NT2/D1 (cell line): ENCODE results near the gene NXPE3.

Experiments used
- DNase-seq: peaks from one replicate; pipeline ENCODE4 v3.0.0-alpha.2; 2011; ENCODE audit warnings: low read depth, low spot score
- H3K27me3 ChIP-seq: 2 replicates; pipeline ENCODE4 v1.6.0; 2011; ENCODE audit warnings: mild to moderate bottlenecking; ENCODE audit not compliant: insufficient read length, insufficient read depth
- H3K36me3 ChIP-seq: 2 replicates; pipeline ENCODE4 v1.6.1; 2011; ENCODE audit warnings: mild to moderate bottlenecking, low read length, mixed read lengths; ENCODE audit not compliant: insufficient read depth, insufficient read length
- H3K4me1 ChIP-seq: 2 replicates; pipeline ENCODE4 v1.5.1; 2011; ENCODE audit not compliant: insufficient read depth, insufficient read length
- H3K4me3 ChIP-seq: 2 replicates; pipeline ENCODE4 v1.5.1; 2011; ENCODE audit warnings: low read depth; ENCODE audit not compliant: insufficient read length
- H3K9ac ChIP-seq: 2 replicates; pipeline ENCODE4 v1.6.0; 2011; ENCODE audit warnings: low read depth; ENCODE audit not compliant: insufficient read length
- H3K9me3 ChIP-seq: 2 replicates; pipeline ENCODE4 v1.5.1; 2011; ENCODE audit warnings: mild to moderate bottlenecking, low read length; ENCODE audit not compliant: insufficient read depth
- SUZ12 ChIP-seq: IDR thresholded peaks from 2 replicates; pipeline ENCODE4 v1.6.1; 2011; ENCODE audit not compliant: insufficient read length, insufficient read depth; ENCODE audit errors: extremely low read depth
- YY1 ChIP-seq: IDR thresholded peaks from 2 replicates; pipeline ENCODE4 v1.6.1; 2011; ENCODE audit not compliant: insufficient read length, insufficient read depth
- ZNF274 ChIP-seq: IDR thresholded peaks from 2 replicates; pipeline ENCODE4 v1.6.1; 2011; ENCODE audit warnings: mild to moderate bottlenecking, low read depth, low read length

NXPE3 gene

DNA sequence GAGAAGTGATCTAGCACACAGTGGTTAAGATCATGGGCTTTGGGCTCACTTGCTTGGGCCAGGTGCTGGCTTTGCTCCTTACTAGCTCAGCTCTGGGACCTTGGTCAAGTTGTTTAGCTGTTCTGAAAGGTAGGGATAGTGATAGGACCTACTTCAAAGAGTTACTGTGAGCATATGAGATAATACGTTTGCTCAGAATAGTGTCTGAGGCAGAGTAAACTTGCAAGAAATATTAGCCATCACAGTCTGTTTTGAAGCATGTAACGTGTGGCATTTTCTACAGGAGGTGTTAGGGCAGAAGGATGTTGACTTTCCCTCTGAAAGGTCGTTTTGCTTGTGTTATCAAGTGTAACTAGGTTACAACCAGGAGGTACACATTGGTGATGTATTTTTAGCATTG lies 35.8 kb downstream of the NXPE3 start:
- H3K9me3 ChIP-seq = no peaks in the 10 kb centered on the region
- peaks cover 12% of the 10 kb centered on the region for H3K36me3 ChIP-seq
- no peak for TF ChIP-seq YY1
- no peak for TF ChIP-seq SUZ12
- no peak for TF ChIP-seq ZNF274
- DNase-seq = no peak
- H3K4me1 ChIP-seq = no peaks in the 10 kb centered on the region
- no peak overlapping the region for H3K9ac ChIP-seq
- H3K27me3 ChIP-seq = no peaks in the 10 kb centered on the region
- no peak overlapping the region for H3K4me3 ChIP-seq

DNA sequence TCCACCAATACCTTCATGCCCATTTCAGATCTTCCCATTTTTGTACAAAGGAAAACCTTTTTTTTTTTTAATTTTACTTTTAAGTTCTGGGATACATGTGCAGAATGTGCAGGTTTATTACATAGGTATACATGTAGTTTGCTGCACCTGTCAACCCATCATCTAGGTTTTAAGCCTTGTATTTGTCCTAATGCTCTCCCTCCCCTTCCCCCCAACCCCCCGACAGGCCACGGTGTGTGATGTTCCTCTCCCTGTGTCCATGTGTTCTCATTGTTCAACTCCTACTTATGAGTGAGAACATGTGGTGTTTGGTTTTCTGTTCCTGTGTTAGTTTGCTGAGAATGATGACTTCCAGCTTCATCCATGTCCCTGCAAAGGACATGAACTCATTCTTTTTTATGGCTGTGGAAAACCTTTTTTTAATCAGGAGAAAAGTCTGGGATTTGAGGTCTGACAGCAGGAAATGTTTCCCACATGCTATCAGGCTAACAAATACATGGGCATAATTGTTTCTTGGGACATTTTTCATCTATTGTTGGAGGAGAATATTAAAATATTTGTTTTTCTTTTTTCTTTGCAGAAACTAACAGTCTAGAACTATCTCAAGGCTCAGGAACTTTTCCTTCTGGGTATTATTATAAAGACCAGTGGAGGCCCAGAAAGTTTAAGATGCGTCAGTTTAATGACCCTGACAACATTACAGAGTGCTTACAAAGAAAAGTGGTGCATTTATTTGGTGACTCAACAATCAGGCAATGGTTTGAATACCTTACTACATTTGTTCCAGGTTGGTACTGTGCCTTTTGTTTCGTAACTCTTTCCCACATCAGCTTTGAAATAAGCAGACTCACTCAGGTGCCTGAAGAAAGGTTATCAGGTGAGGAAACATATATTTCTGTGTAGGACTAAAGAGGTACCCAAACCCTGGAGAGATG lies 37.5 kb downstream of the NXPE3 start:
- no peak for TF ChIP-seq SUZ12
- no peak for TF ChIP-seq YY1
- no peak for TF ChIP-seq ZNF274
- Histone ChIP-seq H3K4me3 (no peak overlapping the region), H3K9ac (no peak overlapping the region), H3K4me1 (no peaks in the 10 kb centered on the region), H3K27me3 (no peaks in the 10 kb centered on the region), H3K36me3 (peaks cover 17% of the 10 kb centered on the region), H3K9me3 (no peaks in the 10 kb centered on the region)
- DNase-seq = no peak

GRCh38 chr3:101817992-101818391 lies 39.0 kb downstream of the NXPE3 start:
- no peaks in the 10 kb centered on the region for H3K9me3 ChIP-seq
- peaks cover 25% of the 10 kb centered on the region for H3K36me3 ChIP-seq
- no peak overlapping the region for H3K9ac ChIP-seq
- no peaks in the 10 kb centered on the region for H3K4me1 ChIP-seq
- no peaks in the 10 kb centered on the region for H3K27me3 ChIP-seq
- TF ChIP-seq ZNF274 = no peak
- TF ChIP-seq SUZ12 = no peak
- no peak for TF ChIP-seq YY1
- no peak overlapping the region for H3K4me3 ChIP-seq
- no peak for DNase-seq

GRCh38 chr3:101819649-101820206 lies 40.7 kb downstream of the NXPE3 start:
- peaks cover 25% of the 10 kb centered on the region for H3K36me3 ChIP-seq
- TF ChIP-seq YY1 (no peak), ZNF274 (no peak), SUZ12 (no peak)

DNA sequence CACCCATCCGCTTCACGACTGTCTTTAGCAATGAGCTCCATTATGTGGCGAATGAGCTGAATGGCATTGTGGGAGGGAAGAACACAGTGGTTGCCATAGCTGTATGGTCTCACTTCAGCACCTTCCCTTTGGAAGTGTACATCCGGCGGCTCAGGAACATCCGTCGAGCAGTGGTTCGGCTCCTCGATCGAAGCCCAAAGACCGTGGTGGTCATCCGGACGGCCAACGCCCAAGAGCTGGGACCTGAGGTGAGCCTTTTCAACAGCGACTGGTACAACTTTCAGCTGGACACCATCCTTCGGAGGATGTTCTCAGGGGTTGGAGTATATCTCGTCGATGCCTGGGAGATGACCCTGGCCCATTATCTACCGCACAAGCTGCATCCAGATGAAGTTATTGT lies 42.5 kb downstream of the NXPE3 start:
- Histone ChIP-seq H3K36me3 (peaks cover 25% of the 10 kb centered on the region), H3K4me3 (no peak overlapping the region), H3K9me3 (no peaks in the 10 kb centered on the region), H3K27me3 (no peaks in the 10 kb centered on the region), H3K9ac (no peak overlapping the region), H3K4me1 (no peaks in the 10 kb centered on the region)
- DNase-seq = no peak
- TF ChIP-seq ZNF274 (no peak), YY1 (no peak), SUZ12 (no peak)

More at GRCh38 chr3:101819649-101820206, 40.7 kb downstream of the NXPE3 start:
- no peak for DNase-seq
- H3K9me3 ChIP-seq = no peaks in the 10 kb centered on the region
- no peaks in the 10 kb centered on the region for H3K4me1 ChIP-seq
- no peak overlapping the region for H3K9ac ChIP-seq
- H3K4me3 ChIP-seq = no peak overlapping the region
- H3K27me3 ChIP-seq = no peaks in the 10 kb centered on the region

- H3K36me3 ChIP-seq = peaks cover 17% of the 10 kb centered on the region
- no peaks in the 10 kb centered on the region for H3K4me1 ChIP-seq
- no peak for TF ChIP-seq SUZ12
- TF ChIP-seq ZNF274 = no peak
- TF ChIP-seq YY1 = no peak
- no peaks in the 10 kb centered on the region for H3K9me3 ChIP-seq
- no peaks in the 10 kb centered on the region for H3K27me3 ChIP-seq
- H3K9ac ChIP-seq = no peak overlapping the region
- DNase-seq = no peak
- H3K4me3 ChIP-seq = no peak overlapping the region
These were observed 44.5 kb downstream of the NXPE3 start for GRCh38 chr3:101823525-101823924.

- no peaks in the 10 kb centered on the region for H3K4me1 ChIP-seq
- DNase-seq = no peak
These were observed 45.7 kb downstream of the NXPE3 start for GRCh38 chr3:101824702-101825101.

More at GRCh38 chr3:101824702-101825101, 45.7 kb downstream of the NXPE3 start:
- H3K36me3 ChIP-seq = peaks cover 13% of the 10 kb centered on the region
- no peaks in the 10 kb centered on the region for H3K27me3 ChIP-seq
- H3K4me3 ChIP-seq = no peak overlapping the region
- no peaks in the 10 kb centered on the region for H3K9me3 ChIP-seq
- no peak overlapping the region for H3K9ac ChIP-seq
- TF ChIP-seq YY1 (no peak), SUZ12 (no peak), ZNF274 (no peak)
